ENCODE measurements around the gene CNTN1. TPM values are rescaled to one million over a fixed set of nuclear protein-coding genes. Genes with fewer than 3 reads are reported as not detected.

The CNTN1 gene
- total RNA-seq, 1 experiment from 2014 or later = not detected

DNA sequence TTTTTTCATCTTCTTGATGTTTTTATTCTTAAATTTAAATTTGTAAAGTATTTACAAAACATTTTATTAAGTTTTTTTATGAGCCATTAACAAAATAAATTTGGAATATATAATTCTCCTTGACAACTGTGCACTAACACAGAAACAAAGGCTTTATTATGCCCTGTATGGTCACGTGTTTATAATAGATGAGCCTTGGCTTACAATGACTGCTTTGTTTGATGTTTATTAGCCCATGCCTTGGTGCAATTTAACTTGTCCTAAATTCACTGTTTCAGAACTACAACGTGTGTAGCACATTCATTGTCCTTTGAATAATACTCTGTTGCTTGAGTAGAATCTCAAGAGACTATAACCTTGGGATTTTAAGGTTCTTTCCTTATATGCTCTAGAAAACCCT, 59.8 kb downstream of the CNTN1 start:
- ChIA-PET CTCF (no interaction called here), POLR2A (no interaction called here)
- Mint-ChIP-seq H3K9me3 (ENCODE audit: unreplicated experiment) (no peaks in the 10 kb centered on the region), H3K4me1 (ENCODE audit: insufficient read depth, unreplicated experiment) (no peaks in the 10 kb centered on the region), H3K27me3 (ENCODE audit: insufficient read depth, unreplicated experiment) (peaks cover 35% of the 10 kb centered on the region), H3K36me3 (ENCODE audit: insufficient read depth, unreplicated experiment) (no peaks in the 10 kb centered on the region), H3K27ac (ENCODE audit: low read depth, unreplicated experiment) (no peak overlapping the region), H3K4me3 (ENCODE audit: unreplicated experiment) (no peak overlapping the region)
- DNase-seq (ENCODE audit: unreplicated experiment) = no peak
- TF ChIP-seq, protein P1, sequence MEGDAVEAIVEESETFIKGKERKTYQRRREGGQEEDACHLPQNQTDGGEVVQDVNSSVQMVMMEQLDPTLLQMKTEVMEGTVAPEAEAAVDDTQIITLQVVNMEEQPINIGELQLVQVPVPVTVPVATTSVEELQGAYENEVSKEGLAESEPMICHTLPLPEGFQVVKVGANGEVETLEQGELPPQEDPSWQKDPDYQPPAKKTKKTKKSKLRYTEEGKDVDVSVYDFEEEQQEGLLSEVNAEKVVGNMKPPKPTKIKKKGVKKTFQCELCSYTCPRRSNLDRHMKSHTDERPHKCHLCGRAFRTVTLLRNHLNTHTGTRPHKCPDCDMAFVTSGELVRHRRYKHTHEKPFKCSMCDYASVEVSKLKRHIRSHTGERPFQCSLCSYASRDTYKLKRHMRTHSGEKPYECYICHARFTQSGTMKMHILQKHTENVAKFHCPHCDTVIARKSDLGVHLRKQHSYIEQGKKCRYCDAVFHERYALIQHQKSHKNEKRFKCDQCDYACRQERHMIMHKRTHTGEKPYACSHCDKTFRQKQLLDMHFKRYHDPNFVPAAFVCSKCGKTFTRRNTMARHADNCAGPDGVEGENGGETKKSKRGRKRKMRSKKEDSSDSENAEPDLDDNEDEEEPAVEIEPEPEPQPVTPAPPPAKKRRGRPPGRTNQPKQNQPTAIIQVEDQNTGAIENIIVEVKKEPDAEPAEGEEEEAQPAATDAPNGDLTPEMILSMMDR (IDR thresholded peaks at IDR 0.05; ENCODE audit: unreplicated experiment) = no peak
- no TSS peak for BruUV-seq (replicated peaks)
- intact Hi-C loops (cut with micrococcal nuclease) = no loop called here

DNA sequence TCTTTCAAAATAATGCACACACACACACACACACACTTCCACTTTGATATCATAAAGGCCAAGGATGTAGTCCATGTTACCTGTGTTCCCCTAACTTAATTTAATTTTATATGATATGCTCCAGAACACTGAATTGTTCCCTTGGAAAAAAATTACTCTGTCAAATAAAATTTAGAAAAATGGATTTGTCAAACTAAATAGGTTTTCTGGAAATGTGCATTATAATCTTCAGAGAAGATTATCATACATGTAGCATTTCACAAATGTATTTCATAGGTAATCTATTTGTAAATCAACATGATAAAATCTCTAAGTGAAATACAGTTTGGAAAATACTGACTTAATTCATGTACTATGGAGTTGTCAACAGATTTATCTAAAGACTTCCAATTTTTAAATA, 68.6 kb downstream of the CNTN1 start:
- H3K4me3 Mint-ChIP-seq (ENCODE audit: unreplicated experiment) = no peak overlapping the region
- no peaks in the 10 kb centered on the region for H3K36me3 Mint-ChIP-seq (ENCODE audit: insufficient read depth, unreplicated experiment)
- no TSS peak for BruUV-seq (replicated peaks)
- ChIA-PET CTCF (no interaction called here), POLR2A (interaction anchor here (0.7 kb wide), 1 partner anchor 429 kb away, joined by 3 read pairs; no protein-coding TSS in a partner anchor)
- DNase-seq (ENCODE audit: unreplicated experiment) = no peak
- TF ChIP-seq, protein P1 (IDR thresholded peaks at IDR 0.05; ENCODE audit: unreplicated experiment) = no peak
- H3K9me3 Mint-ChIP-seq (ENCODE audit: unreplicated experiment) = no peaks in the 10 kb centered on the region
- no peak overlapping the region for H3K27ac Mint-ChIP-seq (ENCODE audit: low read depth, unreplicated experiment)
- intact Hi-C loops (cut with micrococcal nuclease) = no loop called here
- peaks cover 31% of the 10 kb centered on the region for H3K27me3 Mint-ChIP-seq (ENCODE audit: insufficient read depth, unreplicated experiment)
- H3K4me1 Mint-ChIP-seq (ENCODE audit: insufficient read depth, unreplicated experiment) = no peaks in the 10 kb centered on the region

DNA sequence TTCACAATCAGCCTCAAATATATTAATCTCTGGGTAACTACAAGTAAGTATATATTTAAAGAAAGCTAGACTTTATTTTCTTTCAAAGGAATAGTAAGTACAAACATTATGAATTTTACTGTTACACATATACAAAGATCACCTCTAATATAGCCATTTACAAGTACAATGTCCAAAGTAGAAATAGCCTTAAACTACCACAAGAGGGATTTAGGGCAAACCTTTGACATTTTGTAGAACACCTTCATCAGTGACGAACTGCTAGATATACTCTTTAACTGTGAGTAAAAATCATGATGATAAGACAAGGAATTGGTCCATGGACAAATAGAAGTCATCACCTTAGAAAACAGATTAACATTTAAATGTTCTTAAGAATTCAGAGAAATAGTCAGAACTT, 69.8 kb downstream of the CNTN1 start:
- Mint-ChIP-seq H3K4me1 (ENCODE audit: insufficient read depth, unreplicated experiment) (no peaks in the 10 kb centered on the region), H3K4me3 (ENCODE audit: unreplicated experiment) (no peak overlapping the region), H3K27ac (ENCODE audit: low read depth, unreplicated experiment) (no peak overlapping the region), H3K9me3 (ENCODE audit: unreplicated experiment) (no peaks in the 10 kb centered on the region), H3K27me3 (ENCODE audit: insufficient read depth, unreplicated experiment) (peaks cover 36% of the 10 kb centered on the region), H3K36me3 (ENCODE audit: insufficient read depth, unreplicated experiment) (no peaks in the 10 kb centered on the region)
- intact Hi-C loops (cut with micrococcal nuclease) = no loop called here
- TF ChIP-seq, protein P1 (IDR thresholded peaks at IDR 0.05; ENCODE audit: unreplicated experiment) = no peak
- ChIA-PET CTCF (interaction anchor here (0.9 kb wide), 1 partner anchor 89 kb away, joined by 3 read pairs; no protein-coding TSS in a partner anchor), POLR2A (no interaction called here)
- no peak for DNase-seq (ENCODE audit: unreplicated experiment)
- BruUV-seq (replicated peaks) = no TSS peak

DNA sequence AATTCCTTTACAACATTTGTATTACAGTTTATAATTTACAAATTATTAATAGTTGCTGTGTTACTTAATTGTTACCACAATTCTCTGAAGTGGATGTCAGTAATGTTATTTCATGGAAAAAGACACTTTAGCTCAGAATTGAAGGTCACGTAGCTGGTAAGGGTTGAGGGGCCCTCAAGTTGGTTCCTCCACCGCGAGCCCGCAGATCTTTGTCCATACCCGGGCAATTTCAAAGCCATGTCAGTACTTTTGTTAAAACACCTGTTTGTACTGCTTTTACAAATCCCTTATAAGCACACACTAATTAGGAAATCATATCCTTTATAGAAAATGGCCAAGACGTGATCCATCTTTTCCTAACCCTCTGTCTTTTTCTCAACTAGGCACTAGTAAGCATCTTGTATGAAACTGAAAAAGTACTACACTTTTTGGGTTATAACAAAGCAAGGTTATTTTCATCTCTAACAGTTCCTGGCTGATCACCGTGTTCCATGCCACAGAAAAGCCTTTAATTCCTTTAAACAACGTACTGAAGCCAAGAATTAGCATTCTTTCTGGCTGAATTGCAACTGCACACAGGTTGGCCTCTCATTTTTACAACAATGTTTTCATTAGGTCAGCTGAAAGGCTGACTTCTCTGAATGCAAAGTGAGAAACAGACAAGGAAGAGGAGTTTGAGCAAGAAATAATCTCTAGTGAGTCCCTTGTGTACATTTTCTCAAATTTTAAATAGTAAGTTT, 76.1 kb downstream of the CNTN1 start:
- H3K27me3 Mint-ChIP-seq (ENCODE audit: insufficient read depth, unreplicated experiment) = peaks cover 42% of the 10 kb centered on the region

More for the DNA sequence above, 76.1 kb downstream of the CNTN1 start:
- Mint-ChIP-seq H3K4me3 (ENCODE audit: unreplicated experiment) (no peak overlapping the region), H3K9me3 (ENCODE audit: unreplicated experiment) (no peaks in the 10 kb centered on the region), H3K27ac (ENCODE audit: low read depth, unreplicated experiment) (no peak overlapping the region), H3K36me3 (ENCODE audit: insufficient read depth, unreplicated experiment) (no peaks in the 10 kb centered on the region), H3K4me1 (ENCODE audit: insufficient read depth, unreplicated experiment) (no peaks in the 10 kb centered on the region)
- ChIA-PET CTCF (no interaction called here), POLR2A (no interaction called here)
- TF ChIP-seq, protein P1 (IDR thresholded peaks at IDR 0.05; ENCODE audit: unreplicated experiment) = no peak
- intact Hi-C loops (cut with micrococcal nuclease) = no loop called here
- BruUV-seq (replicated peaks) = no TSS peak
- no peak for DNase-seq (ENCODE audit: unreplicated experiment)
